Subcutaneous adipose tissue (tissue), 4 donors: Measurements from ENCODE around the gene ACAN. TPM values are rescaled to one million over a fixed set of nuclear protein-coding genes. Genes with fewer than 3 reads are reported as not detected.

Source experiments
- total RNA-seq, 4 donors: library from RNA; depleted of rRNA; stranded (reverse); fragments of >200 nt; gene quantifications; one replicate each; pipeline ENCODE4 v1.1.0, GENCODE V29; 2016
- TF ChIP-seq, protein P1 (sequence below): fragments of 450-650 bp; IDR thresholded peaks from one replicate; pipeline ENCODE4 v1.5.1; 2016; ENCODE audit warnings: low read depth, mild to moderate bottlenecking, control low read depth, antibody characterized with exemption, moderate library complexity

Gene ACAN
- total RNA-seq, 4 donors from 2014 or later = not detected

DNA sequence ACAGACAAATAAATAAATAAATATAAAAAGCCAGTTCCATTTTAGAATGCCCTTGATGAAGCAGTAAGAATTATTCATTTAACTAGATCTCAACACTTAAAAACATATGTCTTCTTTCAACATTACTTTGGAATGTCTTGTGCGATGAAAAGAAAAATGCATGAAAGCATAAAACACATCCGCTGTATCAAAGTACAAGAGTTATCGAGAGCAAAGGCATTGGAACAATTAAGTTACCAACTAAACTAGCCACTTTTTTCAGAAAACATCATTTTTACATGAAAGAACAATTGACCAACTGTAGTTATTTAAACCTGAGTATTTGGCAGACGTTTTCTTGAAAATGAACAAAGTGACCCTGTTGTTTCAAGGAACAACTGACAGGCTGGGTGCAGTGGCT, 27.5 kb upstream of the ACAN start:
- TF ChIP-seq, protein P1, sequence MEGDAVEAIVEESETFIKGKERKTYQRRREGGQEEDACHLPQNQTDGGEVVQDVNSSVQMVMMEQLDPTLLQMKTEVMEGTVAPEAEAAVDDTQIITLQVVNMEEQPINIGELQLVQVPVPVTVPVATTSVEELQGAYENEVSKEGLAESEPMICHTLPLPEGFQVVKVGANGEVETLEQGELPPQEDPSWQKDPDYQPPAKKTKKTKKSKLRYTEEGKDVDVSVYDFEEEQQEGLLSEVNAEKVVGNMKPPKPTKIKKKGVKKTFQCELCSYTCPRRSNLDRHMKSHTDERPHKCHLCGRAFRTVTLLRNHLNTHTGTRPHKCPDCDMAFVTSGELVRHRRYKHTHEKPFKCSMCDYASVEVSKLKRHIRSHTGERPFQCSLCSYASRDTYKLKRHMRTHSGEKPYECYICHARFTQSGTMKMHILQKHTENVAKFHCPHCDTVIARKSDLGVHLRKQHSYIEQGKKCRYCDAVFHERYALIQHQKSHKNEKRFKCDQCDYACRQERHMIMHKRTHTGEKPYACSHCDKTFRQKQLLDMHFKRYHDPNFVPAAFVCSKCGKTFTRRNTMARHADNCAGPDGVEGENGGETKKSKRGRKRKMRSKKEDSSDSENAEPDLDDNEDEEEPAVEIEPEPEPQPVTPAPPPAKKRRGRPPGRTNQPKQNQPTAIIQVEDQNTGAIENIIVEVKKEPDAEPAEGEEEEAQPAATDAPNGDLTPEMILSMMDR = no peak

DNA sequence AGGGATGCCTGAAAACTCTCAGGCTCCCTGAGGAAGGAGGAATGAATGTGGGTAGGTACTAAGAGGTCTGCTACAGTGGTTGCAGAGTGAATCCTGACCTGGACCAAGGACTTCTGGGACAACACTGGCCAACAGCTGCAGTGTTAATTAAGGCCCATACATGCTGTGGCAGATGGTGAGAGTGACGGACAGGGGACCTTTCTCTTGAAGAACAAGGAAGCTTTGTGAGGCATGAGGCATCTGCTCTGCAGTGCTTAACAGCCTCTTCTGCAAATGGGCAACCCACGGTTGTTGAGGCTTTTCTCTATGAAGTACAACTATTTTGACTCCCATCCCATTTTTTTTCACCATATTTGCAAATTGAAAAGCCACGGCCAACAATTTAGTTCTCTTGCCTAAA, 26.6 kb upstream of the ACAN start:
- TF ChIP-seq, protein P1 = no peak

DNA sequence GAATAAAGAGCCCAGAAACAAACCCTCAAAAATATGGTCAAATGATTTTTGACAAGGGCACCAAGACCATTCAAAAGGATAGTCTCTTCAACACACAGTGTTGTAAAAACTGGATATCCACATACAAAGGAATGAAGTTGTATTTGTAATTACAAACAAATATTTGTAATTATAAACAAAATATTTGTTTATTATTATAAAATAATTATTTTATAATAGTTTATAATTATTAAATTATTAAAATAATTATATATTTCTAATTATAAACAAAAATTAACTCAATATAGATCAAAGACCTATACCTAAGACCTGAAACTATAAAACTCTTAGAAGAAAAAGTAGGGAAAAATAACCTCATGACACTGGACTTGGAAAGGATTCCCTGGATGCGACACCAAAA, 23.3 kb upstream of the ACAN start:
- TF ChIP-seq, protein P1 = no peak

DNA sequence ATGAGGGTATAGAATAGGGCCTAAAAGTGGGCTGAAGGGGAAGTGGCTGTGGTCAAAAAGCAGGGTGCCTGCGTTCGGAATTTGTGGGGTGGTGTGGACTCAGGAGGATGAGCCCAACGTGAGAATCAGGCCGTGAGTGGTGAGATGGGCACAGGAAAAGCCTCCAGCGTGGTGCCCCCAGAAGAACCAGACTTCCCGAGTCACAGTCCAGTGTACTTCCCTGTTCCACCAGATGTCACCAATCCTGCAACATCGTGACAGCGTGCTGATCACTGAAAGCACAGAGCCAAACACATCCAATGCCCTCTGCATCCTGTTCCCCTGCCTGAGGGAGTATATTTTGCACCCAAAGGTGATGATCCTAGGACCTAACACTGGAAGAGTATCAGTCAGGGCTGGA, 20.8 kb upstream of the ACAN start:
- TF ChIP-seq, protein P1 = no peak

DNA sequence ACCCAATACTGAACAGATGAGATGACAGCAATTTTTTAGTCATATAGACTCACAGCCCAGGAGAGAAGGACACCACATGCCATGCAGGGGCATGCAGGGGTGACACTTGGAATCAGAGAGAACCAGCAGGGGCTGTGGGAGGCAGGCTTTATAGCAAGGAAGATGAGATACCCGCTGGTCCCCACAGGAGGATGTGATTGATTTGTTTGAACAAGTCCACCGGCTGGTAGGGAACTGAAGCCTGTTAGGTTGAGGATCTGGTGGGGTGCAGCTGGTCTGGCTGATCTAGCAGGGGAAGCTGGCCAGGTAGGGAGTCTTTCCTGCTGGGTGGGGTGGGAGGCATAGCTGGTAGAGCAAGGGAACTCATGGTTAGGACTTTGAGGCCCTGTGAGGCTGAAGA, 18.0 kb upstream of the ACAN start:
- TF ChIP-seq, protein P1 = no peak

DNA sequence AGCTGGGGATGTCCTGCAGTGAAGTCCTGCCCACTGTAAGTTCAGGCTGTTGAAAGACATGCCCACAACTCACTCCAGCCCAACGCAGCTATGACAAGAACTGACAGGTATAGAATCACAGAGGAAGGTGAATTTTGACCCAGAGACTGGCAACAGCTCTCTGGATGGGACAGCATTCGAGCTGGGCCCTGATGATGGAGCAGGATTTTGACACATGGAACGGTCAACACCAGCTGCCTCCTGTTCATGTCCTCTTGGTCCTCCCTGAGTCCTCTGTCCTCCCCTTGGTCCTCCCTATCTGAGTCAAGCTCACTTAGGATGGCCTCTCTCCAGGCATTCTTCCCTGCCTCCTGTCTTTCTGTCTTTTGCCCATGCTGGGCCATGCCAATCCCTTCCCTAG, 15.2 kb upstream of the ACAN start:
- TF ChIP-seq, protein P1 = no peak

DNA sequence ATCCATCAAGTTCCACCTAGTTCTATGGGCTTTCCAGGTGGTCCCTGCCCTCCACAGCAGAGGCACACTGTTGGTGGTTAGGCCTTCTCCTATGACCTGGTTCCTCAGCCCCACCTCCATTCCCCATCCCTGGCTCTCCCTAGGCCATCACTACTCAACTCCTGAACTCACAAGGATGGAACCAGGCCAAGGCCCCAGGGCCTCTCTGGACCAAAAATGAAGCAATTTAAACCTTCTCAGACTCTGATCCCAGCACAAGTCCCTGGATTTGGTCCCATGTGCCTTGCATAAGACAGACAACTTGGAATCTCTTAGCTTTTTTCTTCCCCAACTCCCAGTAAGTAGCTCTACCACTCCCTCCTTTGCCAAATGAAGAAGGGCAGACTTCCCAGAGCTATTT, 14.4 kb upstream of the ACAN start:
- TF ChIP-seq, protein P1 = no peak
